ENCODE data around the gene PFKP.
A peak's percentile ranks its signal among the peaks of the same experiment; 100 is the strongest.
"Not testable (repeated sequence)": the region's sequence is repeated elsewhere in the genome, so short reads cannot be mapped to it uniquely, and the experiment has no call there.

PFKP gene

DNA sequence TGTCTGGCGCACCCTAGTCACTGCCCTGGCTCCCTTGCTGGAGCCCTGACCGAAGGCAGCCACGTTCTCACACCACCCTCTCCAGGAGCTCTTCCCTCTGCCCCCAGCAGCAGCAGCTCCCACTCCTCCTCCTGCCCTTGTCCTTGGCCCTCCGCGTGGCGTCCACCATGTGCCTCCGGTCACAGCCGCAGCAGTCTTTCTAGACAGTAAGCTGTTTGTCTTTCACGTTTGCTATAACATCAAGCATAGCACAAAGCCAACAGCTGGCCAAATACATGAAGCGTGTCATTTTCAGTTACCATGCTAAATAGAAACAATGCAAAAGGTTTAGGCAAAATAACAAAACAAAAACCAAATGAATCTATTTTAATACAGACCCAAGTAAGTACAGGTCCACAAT is 101.9 kb downstream of the PFKP start:
- TF ChIP-seq, protein P1, sequence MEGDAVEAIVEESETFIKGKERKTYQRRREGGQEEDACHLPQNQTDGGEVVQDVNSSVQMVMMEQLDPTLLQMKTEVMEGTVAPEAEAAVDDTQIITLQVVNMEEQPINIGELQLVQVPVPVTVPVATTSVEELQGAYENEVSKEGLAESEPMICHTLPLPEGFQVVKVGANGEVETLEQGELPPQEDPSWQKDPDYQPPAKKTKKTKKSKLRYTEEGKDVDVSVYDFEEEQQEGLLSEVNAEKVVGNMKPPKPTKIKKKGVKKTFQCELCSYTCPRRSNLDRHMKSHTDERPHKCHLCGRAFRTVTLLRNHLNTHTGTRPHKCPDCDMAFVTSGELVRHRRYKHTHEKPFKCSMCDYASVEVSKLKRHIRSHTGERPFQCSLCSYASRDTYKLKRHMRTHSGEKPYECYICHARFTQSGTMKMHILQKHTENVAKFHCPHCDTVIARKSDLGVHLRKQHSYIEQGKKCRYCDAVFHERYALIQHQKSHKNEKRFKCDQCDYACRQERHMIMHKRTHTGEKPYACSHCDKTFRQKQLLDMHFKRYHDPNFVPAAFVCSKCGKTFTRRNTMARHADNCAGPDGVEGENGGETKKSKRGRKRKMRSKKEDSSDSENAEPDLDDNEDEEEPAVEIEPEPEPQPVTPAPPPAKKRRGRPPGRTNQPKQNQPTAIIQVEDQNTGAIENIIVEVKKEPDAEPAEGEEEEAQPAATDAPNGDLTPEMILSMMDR (IDR thresholded peaks at IDR 0.05) = no peak
- Histone ChIP-seq H3K4me3 (ENCODE audit: low read depth, low read length) (no peak overlapping the region), H2AFZ (no peak overlapping the region), H3K4me2 (ENCODE audit: low read length) (no peak overlapping the region), H3K27me3 (ENCODE audit: control insufficient read depth, insufficient read depth, low read length) (no peaks in the 10 kb centered on the region), H3K36me3 (ENCODE audit: control insufficient read depth, insufficient read depth, low read length) (no peaks in the 10 kb centered on the region), H3K9me3 (ENCODE audit: control insufficient read depth, low read length) (no peaks in the 10 kb centered on the region), H3K4me1 (no peaks in the 10 kb centered on the region), H3K79me2 (peaks cover 3% of the 10 kb centered on the region), H3K27ac (no peak overlapping the region), H3K9ac (no peak overlapping the region)

DNA sequence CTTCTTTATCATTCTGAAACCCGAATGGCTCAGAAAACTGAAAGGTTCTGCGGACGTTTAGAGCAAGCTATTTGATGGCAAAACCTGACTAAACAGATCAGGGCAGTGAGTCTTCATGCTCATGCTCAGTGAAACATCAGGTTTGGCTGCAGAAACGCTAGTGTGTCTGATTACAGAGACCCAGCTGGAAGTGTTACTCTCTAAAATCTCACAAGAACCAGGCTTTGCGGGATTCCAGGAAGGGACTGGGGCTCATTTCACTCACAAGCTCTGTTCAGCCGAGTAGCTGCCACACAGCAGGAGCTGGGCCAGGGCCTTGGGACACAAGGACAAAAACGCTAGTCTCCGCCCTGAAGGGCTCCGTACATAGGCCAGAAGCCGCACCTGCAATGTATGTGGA is 102.3 kb downstream of the PFKP start:
- Histone ChIP-seq H3K79me2 (peaks cover 3% of the 10 kb centered on the region), H3K4me3 (ENCODE audit: low read depth, low read length) (no peak overlapping the region), H3K9me3 (ENCODE audit: control insufficient read depth, low read length) (no peaks in the 10 kb centered on the region), H3K27me3 (ENCODE audit: control insufficient read depth, insufficient read depth, low read length) (no peaks in the 10 kb centered on the region), H3K27ac (no peak overlapping the region), H3K36me3 (ENCODE audit: control insufficient read depth, insufficient read depth, low read length) (no peaks in the 10 kb centered on the region), H3K9ac (no peak overlapping the region), H2AFZ (no peak overlapping the region), H3K4me2 (ENCODE audit: low read length) (no peak overlapping the region), H3K4me1 (no peaks in the 10 kb centered on the region)
- TF ChIP-seq, protein P1 (IDR thresholded peaks at IDR 0.05) = no peak

DNA sequence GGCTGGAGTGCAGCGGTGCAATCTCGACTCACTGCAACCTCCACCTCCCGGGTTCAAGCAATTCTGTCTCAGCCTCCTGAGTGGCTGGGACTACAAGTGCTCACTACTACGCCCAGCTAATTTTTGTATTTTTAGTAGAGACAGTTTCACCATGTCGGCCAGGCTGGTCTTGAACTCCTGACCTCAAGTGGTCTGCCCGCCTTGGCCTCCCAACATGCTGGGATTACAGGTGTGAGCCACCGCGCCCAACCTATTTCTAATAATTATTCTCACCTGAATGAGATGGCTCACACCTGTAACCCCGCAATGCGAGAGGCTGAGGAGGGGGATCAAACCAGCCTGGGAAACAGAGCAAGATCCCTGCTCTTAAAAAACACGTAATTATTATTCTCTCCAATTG is 104.1 kb downstream of the PFKP start:
- H3K9me3 ChIP-seq (ENCODE audit: control insufficient read depth, low read length); H3K4me1 ChIP-seq; H3K36me3 ChIP-seq (ENCODE audit: control insufficient read depth, insufficient read depth, low read length); H3K9ac ChIP-seq; H2AFZ ChIP-seq; H3K27ac ChIP-seq; H3K79me2 ChIP-seq; H3K27me3 ChIP-seq (ENCODE audit: control insufficient read depth, insufficient read depth, low read length): not testable (repeated sequence)
- H3K4me2 ChIP-seq (ENCODE audit: low read length) = peak overlapping the region; percentile 91
- peak overlapping the region; percentile 88 for H3K4me3 ChIP-seq (ENCODE audit: low read depth, low read length)

DNA sequence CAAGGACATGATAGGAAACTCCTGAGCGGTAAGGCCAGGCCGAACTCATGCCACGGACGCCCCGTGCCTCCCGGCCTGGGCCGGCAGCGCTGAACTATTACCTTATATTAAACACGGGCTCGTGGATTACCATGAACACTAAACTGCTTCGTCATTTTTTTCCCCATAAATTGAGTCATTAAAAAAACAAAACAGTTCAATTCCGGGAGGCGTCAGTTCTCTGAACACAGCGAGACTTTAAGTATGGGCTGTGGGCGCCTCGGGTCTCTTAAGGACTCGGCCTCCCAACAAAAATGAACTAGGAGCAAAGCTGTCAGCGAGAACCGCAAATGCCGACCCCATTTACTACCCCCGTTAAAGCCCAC is 104.7 kb downstream of the PFKP start:
- Histone ChIP-seq H3K4me1 (no peaks in the 10 kb centered on the region), H3K27ac (peak overlapping the region; percentile 45), H2AFZ (peak overlapping the region; percentile 87), H3K4me3 (ENCODE audit: low read depth, low read length) (peak overlapping the region; percentile 88), H3K27me3 (ENCODE audit: control insufficient read depth, insufficient read depth, low read length) (no peaks in the 10 kb centered on the region), H3K36me3 (ENCODE audit: control insufficient read depth, insufficient read depth, low read length) (no peaks in the 10 kb centered on the region), H3K79me2 (peaks cover 3% of the 10 kb centered on the region), H3K9me3 (ENCODE audit: control insufficient read depth, low read length) (no peaks in the 10 kb centered on the region), H3K4me2 (ENCODE audit: low read length) (peak overlapping the region; percentile 91), H3K9ac (peak overlapping the region; percentile 39)
- TF ChIP-seq, protein P1 (IDR thresholded peaks at IDR 0.05) = no peak

DNA sequence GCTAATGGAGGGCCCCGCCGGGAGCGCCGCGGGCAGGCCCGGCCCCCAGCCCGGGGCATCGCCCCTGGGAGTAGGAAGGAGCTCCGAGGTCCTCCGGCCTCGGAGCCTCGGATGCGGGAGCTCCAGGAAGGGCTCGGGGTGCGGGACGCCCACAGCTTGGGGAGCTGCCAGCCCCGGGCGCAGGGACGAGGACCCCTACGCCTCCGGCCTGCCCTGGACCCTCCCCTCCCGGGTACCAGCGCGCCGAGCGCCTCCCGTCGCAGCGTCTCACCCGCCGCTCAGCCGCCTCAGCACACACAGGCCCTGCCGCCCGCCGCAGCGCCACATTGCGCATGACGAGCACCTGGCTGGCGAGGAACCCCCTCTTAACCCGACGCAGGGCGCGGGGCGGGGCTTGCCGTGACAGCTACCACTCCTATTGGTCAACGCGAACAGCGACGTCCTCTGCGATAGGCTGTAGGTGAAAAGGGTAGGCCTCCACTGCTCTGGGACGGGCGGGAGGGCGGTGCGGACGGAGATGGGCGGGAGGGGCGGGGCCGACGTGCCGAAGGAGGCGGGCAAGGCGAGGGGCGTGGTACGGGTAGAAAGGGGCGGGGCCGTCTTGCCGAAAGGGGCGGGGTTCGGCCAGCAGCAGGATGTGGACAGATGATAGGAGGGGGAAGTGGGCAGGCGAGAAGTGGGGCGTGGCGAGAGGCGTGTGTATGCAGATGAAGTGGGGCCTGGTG is 105.3 kb downstream of the PFKP start, which contains the start of gene PITRM1:
Gene PITRM1, minus strand, starts transcription at position 337 of the 725 bp plus-strand sequence. Its CDS starts 10 bp downstream, at position 327.
- H3K27ac ChIP-seq = peak within 1 kb of the TSS; percentile 45
- H2AFZ ChIP-seq = peak within 1 kb of the TSS; percentile 87
- H3K4me2 ChIP-seq (ENCODE audit: low read length) = peak within 1 kb of the TSS; percentile 91
- no peaks in the 10 kb centered on the region for H3K36me3 ChIP-seq (ENCODE audit: control insufficient read depth, insufficient read depth, low read length)
- peak within 1 kb of the TSS; percentile 88 for H3K4me3 ChIP-seq (ENCODE audit: low read depth, low read length)
- peak within 1 kb of the TSS; percentile 39 for H3K9ac ChIP-seq
- no peaks in the 10 kb centered on the region for H3K9me3 ChIP-seq (ENCODE audit: control insufficient read depth, low read length)
- H3K79me2 ChIP-seq = peaks cover 3% of the 10 kb centered on the region
- TF ChIP-seq, protein P1 (IDR thresholded peaks at IDR 0.05) = peak; percentile 10
- no peaks in the 10 kb centered on the region for H3K27me3 ChIP-seq (ENCODE audit: control insufficient read depth, insufficient read depth, low read length)
- no peaks in the 10 kb centered on the region for H3K4me1 ChIP-seq
